Progenitor cell of endocrine pancreas (in vitro differentiated cells): ENCODE results near the gene SPOCK3. TPM values are rescaled to one million over a fixed set of nuclear protein-coding genes. Genes with fewer than 3 reads are reported as not detected.
"Not testable (repeated sequence)": the region's sequence is repeated elsewhere in the genome, so short reads cannot be mapped to it uniquely, and the experiment has no call there.

Source experiments
- DNase-seq: peaks from one replicate; pipeline ENCODE4 v3.0.0; 2021; ENCODE audit warnings: low spot score; ENCODE audit not compliant: unreplicated experiment
- H3K27ac Mint-ChIP-seq: 2 replicates; pipeline ENCODE4 v1.8.0; 2021; ENCODE audit warnings: mild to moderate bottlenecking, moderate library complexity, mixed read lengths
- H3K27me3 Mint-ChIP-seq: 2 replicates; pipeline ENCODE4 v1.8.0; 2021; ENCODE audit warnings: mixed read lengths
- H3K36me3 Mint-ChIP-seq: 2 replicates; pipeline ENCODE4 v1.8.0; 2022; ENCODE audit warnings: mixed read lengths; ENCODE audit not compliant: insufficient read depth
- H3K4me1 Mint-ChIP-seq: 2 replicates; pipeline ENCODE4 v1.8.0; 2021; ENCODE audit warnings: low read depth, mixed read lengths
- H3K4me3 Mint-ChIP-seq: 2 replicates; pipeline ENCODE4 v1.8.0; 2021; ENCODE audit warnings: low read depth, mild to moderate bottlenecking, moderate library complexity, mixed read lengths
- H3K9me3 Mint-ChIP-seq: 2 replicates; pipeline ENCODE4 v1.8.0; 2021; ENCODE audit warnings: low read depth, mixed read lengths
- total RNA-seq: library from RNA; stranded (reverse); gene quantifications from 2 replicates; pipeline ENCODE4 v1.2.1, GENCODE V29; 2021
- TF ChIP-seq, protein P1 (sequence below): fragments of 200-600 bp; sonication (generic); IDR thresholded peaks from one replicate; pipeline ENCODE4 v1.5.0; 2021; ENCODE audit warnings: antibody characterized with exemption, mild to moderate bottlenecking; ENCODE audit not compliant: unreplicated experiment

SPOCK3 gene
- total RNA-seq, 1 donor from 2014 or later: 1.3 TPM

DNA sequence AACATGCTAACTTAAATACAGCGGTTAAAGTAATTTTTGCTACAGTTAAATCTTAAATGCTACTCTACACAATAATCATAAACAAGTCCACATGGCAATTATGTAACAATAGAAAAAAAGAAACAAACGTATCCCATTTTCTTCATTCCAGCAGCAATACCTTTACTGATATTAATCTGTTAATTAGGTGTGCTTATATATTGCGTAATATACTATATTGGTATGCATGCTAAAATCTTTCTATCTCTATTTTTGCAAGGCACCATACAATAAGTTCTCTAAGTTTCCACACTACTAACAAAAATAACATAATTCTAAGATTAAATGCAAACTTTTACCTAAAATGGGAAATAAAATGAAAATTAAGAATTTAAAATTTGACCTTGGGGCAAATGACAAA, 500.6 kb downstream of the SPOCK3 start:
- no peaks in the 10 kb centered on the region for H3K27me3 Mint-ChIP-seq
- H3K4me3 Mint-ChIP-seq: no peak overlapping the region
- DNase-seq: no peak
- H3K9me3 Mint-ChIP-seq: no peaks in the 10 kb centered on the region
- H3K27ac Mint-ChIP-seq: no peak overlapping the region
- TF ChIP-seq, protein P1, sequence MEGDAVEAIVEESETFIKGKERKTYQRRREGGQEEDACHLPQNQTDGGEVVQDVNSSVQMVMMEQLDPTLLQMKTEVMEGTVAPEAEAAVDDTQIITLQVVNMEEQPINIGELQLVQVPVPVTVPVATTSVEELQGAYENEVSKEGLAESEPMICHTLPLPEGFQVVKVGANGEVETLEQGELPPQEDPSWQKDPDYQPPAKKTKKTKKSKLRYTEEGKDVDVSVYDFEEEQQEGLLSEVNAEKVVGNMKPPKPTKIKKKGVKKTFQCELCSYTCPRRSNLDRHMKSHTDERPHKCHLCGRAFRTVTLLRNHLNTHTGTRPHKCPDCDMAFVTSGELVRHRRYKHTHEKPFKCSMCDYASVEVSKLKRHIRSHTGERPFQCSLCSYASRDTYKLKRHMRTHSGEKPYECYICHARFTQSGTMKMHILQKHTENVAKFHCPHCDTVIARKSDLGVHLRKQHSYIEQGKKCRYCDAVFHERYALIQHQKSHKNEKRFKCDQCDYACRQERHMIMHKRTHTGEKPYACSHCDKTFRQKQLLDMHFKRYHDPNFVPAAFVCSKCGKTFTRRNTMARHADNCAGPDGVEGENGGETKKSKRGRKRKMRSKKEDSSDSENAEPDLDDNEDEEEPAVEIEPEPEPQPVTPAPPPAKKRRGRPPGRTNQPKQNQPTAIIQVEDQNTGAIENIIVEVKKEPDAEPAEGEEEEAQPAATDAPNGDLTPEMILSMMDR: no peak
- no peaks in the 10 kb centered on the region for H3K36me3 Mint-ChIP-seq
- H3K4me1 Mint-ChIP-seq: no peaks in the 10 kb centered on the region

DNA sequence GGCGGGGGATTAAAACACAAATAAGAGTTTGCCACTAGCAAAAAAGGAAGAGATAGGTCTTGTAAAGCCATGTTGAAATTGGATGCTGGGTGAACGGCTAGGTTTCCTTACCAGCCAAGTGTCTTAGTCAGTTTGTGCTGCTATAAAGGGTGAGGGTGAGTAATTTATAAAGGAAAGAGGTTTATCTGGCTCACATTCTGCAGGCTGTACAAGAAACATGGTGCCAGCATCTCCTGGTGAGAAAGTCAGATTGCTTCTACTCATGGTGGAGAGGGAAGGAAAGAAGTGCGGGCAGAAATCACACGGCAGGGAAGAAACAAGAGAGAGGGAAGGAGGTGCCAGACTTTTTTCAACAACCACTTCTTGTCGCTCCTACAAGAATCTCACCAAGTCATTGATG, 507.5 kb downstream of the SPOCK3 start:
- TF ChIP-seq, protein P1: no peak
- Mint-ChIP-seq H3K27ac (no peak overlapping the region), H3K36me3 (no peaks in the 10 kb centered on the region), H3K4me1 (no peaks in the 10 kb centered on the region), H3K27me3 (no peaks in the 10 kb centered on the region), H3K4me3 (no peak overlapping the region), H3K9me3 (no peaks in the 10 kb centered on the region)
- no peak for DNase-seq

DNA sequence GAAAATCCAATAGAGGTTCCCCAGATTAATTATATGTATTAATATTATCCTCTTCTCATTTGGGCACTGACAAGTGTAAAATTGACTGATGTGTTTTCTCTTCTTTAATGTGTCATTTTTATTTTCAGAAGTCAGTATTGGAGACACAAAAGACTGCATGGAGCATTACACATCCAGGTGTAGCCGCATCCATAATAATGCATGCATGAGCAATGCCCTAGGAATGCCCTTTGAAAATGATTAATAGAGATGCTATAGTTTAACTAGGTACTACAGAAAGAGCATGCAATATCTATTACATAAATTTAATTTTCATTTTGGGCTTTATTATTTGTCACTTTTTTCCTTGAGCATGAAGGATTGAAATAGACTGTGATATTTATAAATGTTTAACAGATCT, 509.9 kb downstream of the SPOCK3 start:
- Mint-ChIP-seq H3K9me3 (no peaks in the 10 kb centered on the region), H3K27ac (no peak overlapping the region), H3K27me3 (no peaks in the 10 kb centered on the region), H3K4me1 (no peaks in the 10 kb centered on the region), H3K36me3 (no peaks in the 10 kb centered on the region), H3K4me3 (no peak overlapping the region)
- TF ChIP-seq, protein P1: no peak
- DNase-seq: no peak

DNA sequence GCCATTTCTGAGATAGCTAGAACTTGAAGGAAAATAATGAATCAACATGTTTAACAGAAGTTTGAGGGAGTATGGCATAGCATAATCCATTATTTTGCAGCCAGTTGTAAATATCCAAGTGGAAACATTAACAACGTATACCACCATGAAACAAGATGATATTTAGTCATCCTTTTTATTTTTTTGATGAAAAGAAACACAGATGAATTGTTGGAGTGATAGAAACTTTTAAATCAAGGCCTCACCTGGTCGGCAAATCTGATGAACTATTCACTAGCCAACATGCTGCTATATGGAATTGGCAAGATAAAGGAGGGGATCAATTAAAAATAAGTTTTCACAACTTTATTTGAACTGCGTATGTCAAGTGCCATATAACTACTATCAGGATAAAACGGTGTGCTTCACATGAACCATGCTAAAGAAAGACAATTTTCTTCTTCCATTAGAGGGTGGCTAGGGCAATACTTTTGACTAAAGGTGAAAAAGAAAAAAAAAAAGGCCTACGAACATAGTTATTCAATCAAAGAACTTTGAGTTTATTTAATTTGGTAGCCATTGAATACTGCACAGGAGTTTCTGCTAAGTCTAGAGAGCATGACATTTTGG, 510.7 kb downstream of the SPOCK3 start:
- Mint-ChIP-seq H3K36me3 (no peaks in the 10 kb centered on the region), H3K4me1 (no peaks in the 10 kb centered on the region), H3K4me3 (no peak overlapping the region), H3K9me3 (no peaks in the 10 kb centered on the region), H3K27ac (no peak overlapping the region), H3K27me3 (no peaks in the 10 kb centered on the region)
- DNase-seq: no peak
- TF ChIP-seq, protein P1: no peak

DNA sequence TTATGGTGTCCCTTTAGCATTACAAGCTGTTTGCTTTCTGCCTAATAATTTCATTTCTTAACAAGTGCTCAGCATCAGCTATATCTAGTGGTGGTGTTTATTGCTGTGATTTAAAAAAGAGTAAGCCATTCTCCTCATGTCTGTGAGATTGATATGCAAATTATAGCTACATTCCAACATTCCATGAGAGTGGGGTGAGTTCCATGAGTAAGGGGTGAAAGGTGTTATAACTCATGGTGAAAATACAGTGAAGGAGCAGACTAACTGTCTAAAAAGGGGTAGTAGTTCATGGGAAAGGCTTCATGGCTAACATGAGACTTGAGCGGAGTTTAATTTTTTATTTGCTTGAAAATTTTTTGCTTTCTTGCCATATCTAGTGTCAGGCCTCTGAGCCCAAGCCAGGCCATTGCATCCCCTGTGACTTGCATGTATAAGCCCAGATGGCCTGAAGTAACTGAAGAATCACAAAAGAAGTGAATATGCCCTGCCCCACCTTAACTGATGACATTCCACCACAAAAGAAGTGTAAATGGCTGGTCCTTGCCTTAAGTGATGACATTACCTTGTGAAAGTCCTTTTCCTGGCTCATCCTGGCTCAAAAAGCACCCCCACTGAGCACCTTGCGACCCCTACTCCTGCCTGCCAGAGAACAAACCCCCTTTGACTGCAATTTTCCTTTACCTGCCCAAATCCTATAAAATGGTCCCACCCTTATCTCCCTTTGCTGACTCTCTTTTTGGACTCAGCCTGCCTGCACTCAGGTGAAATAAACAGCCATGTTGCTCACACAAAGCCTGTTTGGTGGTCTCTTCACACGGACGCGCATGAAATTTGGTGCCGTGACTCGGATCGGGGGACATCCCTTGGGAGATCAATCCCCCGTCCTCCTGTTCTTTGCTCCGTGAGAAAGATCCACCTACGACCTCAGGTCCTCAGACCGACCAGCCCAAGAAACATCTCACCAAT, 518.3 kb downstream of the SPOCK3 start:
- H3K27me3 Mint-ChIP-seq, H3K4me3 Mint-ChIP-seq, H3K27ac Mint-ChIP-seq, H3K4me1 Mint-ChIP-seq, H3K36me3 Mint-ChIP-seq, DNase-seq: not testable (repeated sequence)
- peaks cover 18% of the 10 kb centered on the region for H3K9me3 Mint-ChIP-seq
